HG03066 (cell line): ENCODE results near the gene NRL.
"Not testable (repeated sequence)": the region's sequence is repeated elsewhere in the genome, so short reads cannot be mapped to it uniquely, and the experiment has no call there.

Source experiments
- ATAC-seq: cut with Tn5 transposase; IDR thresholded peaks from one replicate; pipeline ENCODE4 v1.9.1; 2021; ENCODE audit warnings: low read depth; ENCODE audit not compliant: unreplicated experiment

Gene NRL

GRCh38 chr14:24055971-24056799, 58.6 kb downstream of the NRL start:
- ATAC-seq, result no peak

DNA sequence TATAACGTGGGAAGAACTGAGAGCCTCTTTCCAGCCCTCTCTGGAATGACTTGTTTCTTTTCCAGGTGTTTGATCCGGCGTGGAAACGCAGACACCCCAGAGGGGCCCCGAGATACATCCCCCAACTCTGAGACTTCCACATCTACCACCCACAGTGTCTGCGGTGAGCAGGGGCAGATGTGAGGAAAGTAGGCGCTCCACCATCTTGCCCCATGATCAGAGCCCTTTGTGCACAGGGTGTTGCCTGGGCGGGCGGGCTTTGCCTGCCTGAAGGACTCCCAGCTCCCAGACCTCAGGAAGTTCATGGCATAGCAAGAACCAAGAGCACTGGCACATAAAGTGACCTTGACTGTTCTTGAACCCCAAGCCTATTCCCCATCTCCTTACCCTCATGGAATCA, 60.1 kb downstream of the NRL start:
- ATAC-seq, result no peak

- no peak for ATAC-seq
Measured at GRCh38 chr14:24054324-24054641, 60.5 kb downstream of the NRL start.

DNA sequence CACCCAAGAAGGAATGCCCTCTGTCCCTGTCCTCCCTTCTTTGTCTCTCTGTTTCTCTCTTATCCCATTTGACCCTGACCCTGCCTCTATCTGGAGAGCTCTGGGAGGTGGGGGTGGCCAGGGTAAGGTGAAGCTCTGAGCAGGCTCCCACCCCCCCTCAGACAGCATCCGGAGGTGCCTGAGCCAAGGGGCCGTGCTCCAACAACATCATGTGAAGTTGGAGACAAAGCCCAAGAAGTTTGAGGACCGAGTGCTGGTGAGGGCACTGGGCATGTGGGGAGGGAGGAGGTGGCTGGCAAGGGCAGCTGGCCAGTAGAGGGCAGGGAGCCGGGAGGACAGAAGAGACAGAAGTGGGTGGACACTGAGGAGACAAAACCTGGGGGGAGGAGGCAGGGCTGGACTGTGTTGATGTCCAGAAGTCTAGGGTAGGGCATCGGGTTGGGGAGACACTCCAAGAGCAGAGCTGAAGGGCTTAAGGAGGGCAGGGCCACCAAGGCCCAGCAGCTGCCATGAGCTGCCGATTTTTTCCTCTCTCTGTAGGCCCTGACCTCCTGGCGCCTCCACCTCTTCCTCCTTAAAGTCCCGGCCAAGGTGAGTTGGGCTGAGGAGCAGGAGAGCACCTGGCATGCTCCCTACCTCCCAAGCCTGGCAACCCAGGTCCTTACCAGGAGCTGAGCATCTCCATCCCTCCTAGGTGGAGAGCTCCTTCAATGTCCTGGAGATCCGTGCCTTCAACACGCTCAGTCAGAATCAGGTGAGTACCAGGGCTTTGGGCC, 61.0 kb downstream of the NRL start:
- no peak for ATAC-seq

DNA sequence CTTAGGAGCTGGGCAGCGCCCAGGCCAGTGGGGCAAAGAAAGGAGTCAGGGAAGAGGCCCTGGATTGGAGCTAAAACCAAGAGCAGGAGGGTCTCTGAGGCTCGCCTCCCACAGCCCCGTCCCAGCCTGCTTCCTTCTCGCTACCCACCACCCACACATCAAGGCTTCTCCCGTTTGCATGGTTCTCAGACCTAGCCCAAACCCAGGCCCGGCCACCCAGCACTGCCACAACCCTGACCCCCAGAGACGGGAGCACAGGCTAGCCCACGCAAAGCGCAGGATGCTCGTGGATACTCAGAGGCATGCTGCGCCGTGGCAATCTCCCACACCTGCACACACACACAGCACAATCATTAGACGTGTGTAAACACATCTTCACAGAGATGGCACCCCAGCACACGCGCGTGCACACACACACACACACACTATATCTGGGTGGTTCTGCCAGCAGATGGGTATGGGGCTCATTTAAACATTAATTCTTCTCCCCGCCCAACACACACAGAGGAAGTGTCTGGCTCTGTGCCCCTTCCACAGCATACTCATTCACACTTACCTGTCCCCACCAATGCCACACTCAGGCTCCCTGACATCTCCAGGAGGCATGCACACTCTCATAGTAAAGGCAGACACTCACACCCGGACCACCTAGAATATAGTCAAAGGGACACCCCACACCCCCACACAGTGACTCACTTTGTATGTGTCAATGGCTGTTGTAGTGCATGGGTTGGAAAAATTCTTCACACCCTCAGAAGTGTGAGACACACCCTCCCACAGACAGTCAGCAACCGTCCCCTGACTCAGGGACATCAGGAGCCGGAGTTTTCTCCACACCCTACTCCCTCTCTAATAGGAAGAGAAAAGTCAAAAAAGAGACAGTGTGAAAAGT, 61.8 kb downstream of the NRL start:
- no peak for ATAC-seq

- ATAC-seq, result peak; percentile 47
Measured at GRCh38 chr14:24051789-24052655, 62.7 kb downstream of the NRL start, which contains the start of gene CARMIL3. TSS of gene CARMIL3 (plus strand) at chr14:24052009. CDS start at chr14:24052154, 145 bp downstream.

- no peak for ATAC-seq
Measured at GRCh38 chr14:24051176-24051788, 63.5 kb downstream of the NRL start.

DNA sequence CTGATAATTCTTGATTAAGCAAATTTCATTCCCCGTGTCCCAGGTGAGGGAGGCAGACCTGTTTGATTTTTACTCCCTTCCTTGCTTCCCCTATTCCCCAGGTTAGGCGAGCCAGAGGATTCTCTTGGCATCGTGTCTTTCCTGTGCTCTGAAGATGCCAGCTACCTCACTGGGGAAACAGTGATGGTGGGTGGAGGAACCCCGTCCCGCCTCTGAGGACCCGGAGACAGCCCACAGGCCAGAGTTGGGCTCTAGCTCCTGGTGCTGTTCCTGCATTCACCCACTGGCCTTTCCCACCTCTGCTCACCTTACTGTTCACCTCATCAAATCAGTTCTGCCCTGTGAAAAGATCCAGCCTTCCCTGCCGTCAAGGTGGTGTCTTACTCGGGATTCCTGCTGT, 64.0 kb downstream of the NRL start:
- not testable (repeated sequence) for ATAC-seq

DNA sequence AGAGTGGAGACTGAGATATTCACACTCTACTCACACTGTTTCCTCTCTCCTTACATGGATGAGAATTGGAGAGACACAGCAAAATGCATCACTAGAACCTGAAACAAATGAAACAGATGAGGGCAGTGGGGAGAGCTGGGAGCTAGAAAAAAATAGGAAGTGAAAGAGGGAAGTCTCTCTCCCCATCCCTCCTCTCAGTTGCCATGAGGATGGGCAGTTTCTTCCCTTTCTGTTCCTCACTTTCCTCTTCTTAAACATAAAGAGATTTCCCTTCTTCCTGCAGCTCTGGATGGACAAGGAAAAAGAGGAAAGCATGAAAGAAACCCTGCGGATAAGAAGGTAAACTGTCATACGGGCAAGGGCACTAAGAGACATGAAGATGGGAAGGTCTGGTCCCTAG, 65.7 kb downstream of the NRL start:
- ATAC-seq, result not testable (repeated sequence)

DNA sequence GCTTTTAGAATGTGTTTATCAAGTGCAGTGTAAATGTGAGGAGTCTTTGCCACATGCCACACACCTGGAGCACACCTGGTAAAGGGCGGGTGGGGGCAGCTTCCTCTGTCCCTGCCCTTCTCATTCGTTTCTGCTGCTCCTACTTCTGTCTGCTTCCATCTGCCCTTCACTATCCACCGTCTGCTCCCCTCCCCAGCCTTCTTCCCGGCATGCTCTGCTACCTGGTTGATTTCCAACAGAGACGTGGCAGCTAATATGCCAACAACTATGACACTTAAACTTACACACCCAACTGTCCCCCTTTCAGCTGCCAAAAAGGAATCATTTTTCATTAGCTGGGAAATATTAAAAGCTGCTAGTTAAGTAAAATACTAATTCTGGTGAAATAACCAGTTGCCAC, 72.0 kb downstream of the NRL start:
- ATAC-seq, result no peak

DNA sequence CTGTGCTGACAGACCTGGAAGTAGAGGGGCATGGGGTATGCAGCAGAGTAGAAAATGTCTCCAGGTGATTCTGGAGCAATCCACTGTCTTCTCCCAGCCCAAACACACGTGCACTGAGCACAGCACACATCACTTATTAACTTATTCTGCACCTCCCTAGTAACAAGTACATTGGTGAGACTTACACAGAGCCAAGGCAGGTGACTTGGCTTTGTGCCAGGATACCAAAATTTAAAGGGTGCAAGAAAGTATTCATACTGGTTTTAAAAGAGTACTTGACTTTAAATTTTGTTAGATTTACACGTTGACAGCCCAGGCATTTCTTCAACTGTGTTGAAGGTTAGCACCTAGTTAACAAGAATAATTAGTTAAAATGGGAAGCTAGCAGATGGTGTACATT, 74.1 kb downstream of the NRL start:
- ATAC-seq, result no peak

GRCh38 chr14:24038686-24039085, 76.1 kb downstream of the NRL start:
- no peak for ATAC-seq

DNA sequence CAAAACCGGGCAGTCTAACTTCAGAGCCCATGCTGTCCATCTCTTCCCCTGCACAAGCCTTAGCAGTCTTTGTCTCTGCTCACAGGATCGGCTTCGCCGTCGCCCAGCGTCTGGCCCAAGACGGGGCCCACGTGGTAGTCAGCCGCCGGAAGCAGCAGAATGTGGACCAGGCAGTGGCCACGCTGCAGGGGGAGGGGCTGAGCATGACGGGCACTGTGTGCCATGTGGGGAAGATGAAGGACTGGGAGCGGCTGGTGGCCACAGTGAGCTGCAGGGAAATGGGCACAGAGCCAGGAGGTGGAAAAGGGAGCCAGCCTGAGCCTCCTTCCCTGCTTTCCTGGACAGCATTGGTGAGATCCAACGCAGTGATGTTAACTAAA, 77.1 kb downstream of the NRL start:
- ATAC-seq, result no peak

GRCh38 chr14:24036963-24037657, 77.6 kb downstream of the NRL start:
- peak; percentile 12 for ATAC-seq

GRCh38 chr14:24036169-24036962, 78.4 kb downstream of the NRL start:
- peak; percentile 78 for ATAC-seq

DNA sequence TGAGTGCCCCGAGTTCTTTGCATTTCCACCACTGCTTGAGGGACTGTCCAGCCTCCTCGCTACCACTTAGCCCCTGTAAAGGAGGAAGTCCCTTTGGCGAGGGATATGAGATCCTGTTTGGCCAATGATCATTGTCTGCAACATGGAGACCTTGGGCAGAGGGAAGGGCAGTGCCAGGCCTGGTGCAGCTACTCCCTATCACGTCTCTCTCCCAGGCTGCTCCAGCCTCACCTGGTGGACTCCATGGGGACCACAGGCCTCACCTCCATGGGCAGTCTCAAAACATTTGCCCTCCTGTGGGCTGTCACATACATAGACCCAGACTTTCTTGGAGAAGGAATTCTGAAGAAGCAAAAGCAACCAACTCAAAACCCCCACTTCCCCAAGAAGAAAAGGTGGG, 79.0 kb downstream of the NRL start:
- not testable (repeated sequence) for ATAC-seq

- ATAC-seq, result no peak
Measured at GRCh38 chr14:24032727-24033418, 81.9 kb downstream of the NRL start.

- not testable (repeated sequence) for ATAC-seq
Measured at GRCh38 chr14:24031331-24031730, 83.4 kb downstream of the NRL start.
